Measurements from ENCODE around the gene FCN1. TPM values are rescaled to one million over a fixed set of nuclear protein-coding genes. Genes with fewer than 3 reads are reported as not detected.

The FCN1 gene
- total and polyA plus RNA-seq, 10 donors: 5.2 to 209 (median 44.9) TPM

DNA sequence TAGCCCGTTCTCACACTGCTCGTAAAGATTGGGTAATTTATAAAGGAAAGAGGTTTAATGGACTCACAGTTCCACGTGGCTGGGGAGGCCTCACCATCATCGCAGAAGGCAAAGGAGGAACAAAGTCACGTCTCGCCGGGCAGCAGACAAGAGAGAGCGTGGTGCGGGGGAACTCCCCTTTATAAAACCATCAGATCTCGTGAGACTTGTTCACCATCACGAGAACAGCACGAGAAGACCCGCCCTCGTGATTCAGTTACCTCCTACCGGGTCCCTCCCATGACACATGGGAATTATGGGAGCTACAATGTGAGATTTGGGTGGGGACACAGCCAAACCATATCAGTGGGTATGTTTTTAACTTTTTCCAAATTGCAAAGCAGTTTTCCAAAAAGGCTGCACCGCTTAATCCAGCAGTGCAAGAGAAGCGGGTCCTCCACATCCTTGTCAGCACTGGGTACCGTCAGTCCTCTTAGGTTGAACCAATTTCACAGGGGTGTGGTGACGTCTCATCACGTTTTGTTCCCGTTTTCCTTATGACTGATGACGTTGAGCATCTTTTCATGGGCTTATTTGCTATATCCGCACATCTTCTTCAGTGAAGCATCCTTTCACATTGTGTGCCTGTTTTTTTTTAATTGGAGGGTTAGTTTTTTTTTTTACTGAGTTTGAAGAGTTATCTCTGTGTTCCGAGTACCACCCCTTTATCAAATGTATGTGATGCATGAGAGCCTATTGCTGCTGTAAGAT lies 45.1 kb downstream of the FCN1 start:
- Histone ChIP-seq H3K27me3 (replicated peaks in 1 of 7) (peaks cover 0 to 17% (median 0%) of the 10 kb centered on the region in 7 donors), H3K27ac (no peak overlapping the region), H3K4me3 (no peak overlapping the region), H3K9me3 (peaks cover 0 to 6% (median 0%) of the 10 kb centered on the region in 8 donors), H3K36me3 (no peaks in the 10 kb centered on the region), H3K4me1 (no peaks in the 10 kb centered on the region)
- no peak for DNase-seq
- 77 to 83% (median 81%) methylated on average over 24 of the region's 24 CpGs for WGBS, 5 donors
- intact Hi-C loops (cut with DNase I; ENCODE audit: low total_unique reads): no loop called here
- TF ChIP-seq POLR2AphosphoS5 (IDR thresholded peaks at IDR 0.05): no peak
- TF ChIP-seq, protein P1, sequence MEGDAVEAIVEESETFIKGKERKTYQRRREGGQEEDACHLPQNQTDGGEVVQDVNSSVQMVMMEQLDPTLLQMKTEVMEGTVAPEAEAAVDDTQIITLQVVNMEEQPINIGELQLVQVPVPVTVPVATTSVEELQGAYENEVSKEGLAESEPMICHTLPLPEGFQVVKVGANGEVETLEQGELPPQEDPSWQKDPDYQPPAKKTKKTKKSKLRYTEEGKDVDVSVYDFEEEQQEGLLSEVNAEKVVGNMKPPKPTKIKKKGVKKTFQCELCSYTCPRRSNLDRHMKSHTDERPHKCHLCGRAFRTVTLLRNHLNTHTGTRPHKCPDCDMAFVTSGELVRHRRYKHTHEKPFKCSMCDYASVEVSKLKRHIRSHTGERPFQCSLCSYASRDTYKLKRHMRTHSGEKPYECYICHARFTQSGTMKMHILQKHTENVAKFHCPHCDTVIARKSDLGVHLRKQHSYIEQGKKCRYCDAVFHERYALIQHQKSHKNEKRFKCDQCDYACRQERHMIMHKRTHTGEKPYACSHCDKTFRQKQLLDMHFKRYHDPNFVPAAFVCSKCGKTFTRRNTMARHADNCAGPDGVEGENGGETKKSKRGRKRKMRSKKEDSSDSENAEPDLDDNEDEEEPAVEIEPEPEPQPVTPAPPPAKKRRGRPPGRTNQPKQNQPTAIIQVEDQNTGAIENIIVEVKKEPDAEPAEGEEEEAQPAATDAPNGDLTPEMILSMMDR (IDR thresholded peaks at IDR 0.05 in 8 of 11, conservative IDR thresholded peaks at IDR 0.05 in 3 of 11): no peak
- TF ChIP-seq POLR2A (IDR thresholded peaks at IDR 0.05): no peak

DNA sequence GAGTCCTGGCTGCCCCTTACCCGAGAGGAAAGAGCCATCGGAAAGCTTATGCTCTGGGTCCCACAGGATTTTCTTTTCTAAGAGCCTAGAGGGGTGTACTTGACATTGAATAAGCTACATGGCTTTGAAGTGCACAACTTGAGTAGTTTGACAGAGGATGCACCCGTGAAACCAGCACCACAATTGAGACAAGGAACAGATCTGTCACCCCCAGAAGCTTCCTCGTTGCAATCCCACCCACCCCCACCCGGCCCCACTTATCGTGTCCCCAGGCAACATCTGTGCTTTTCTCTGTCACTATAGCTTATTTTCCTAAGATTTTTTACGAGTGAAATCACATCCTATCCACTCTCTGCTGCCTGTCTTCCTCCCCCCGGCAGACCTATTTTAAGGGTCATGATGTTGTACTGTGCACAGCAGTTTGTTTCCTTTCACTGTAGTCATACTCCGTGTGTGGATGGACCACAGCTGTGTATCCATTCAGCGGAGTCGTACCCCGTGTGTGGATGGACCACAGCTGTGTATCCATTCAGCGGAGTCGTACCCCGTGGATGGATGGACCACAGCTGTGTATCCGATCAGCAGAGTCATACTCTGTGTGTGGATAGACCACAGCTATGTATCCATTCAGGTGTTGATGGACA lies 45.9 kb downstream of the FCN1 start:
- WGBS, 5 donors: 50 to 80% (median 70%) methylated on average over 16 of the region's 16 CpGs
- no peak overlapping the region for H3K27ac ChIP-seq
- H3K27me3 ChIP-seq (replicated peaks in 1 of 7): peaks cover 0 to 17% (median 0%) of the 10 kb centered on the region in 7 donors
- H3K4me3 ChIP-seq: no peak overlapping the region
- TF ChIP-seq POLR2A (IDR thresholded peaks at IDR 0.05): no peak
- H3K4me1 ChIP-seq: no peaks in the 10 kb centered on the region
- intact Hi-C loops (cut with DNase I; ENCODE audit: low total_unique reads): no loop called here
- H3K9me3 ChIP-seq: peaks cover 0 to 6% (median 0%) of the 10 kb centered on the region in 8 donors
- no peak for DNase-seq
- H3K36me3 ChIP-seq: no peaks in the 10 kb centered on the region

DNA sequence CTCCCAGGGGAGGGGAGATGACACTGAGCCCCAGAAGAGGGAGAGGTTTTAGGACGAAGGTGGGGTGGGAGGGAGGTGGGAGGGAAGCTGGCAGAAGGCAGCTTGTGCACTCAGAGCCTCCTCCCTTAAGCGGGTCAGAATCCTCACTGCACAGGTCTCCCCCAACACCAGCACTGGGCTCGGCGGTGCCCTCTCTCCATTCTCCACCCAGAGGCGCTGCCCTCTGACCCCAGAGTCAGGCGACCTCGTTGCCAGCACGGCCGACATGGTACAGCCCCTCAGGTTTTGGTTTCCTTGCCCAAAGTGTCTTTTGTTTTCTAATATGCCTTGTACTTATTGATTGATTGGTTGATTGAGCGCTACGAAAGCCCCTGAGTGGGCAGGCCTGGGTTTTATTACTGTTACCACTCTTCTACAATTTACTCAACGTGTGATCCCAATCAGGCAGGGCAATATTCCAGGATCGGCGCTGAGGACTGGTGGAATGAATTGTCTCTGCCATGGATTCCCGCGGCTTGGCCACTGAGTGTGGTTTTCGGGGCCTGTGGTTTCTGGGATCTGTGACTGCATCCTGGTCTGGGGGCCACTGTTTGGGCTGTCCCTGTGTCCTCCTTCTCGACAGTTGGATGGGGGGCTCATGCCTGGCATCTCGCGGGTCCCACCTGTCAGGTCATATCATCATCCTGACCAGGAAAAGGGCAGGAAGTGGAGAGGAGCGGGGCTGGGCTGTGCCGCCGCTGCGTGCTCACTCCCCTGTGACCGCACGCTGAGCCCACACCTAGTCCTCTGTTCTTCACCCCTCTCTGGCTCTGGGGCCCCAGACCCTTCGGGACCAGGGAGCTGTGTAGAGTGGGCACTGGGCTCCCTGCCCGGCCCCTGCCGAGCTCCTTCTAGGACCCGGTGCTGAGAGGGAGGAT lies 46.7 kb downstream of the FCN1 start:
- intact Hi-C loops (cut with DNase I; ENCODE audit: low total_unique reads): no loop called here
- WGBS, 5 donors: 72 to 85% (median 77%) methylated on average over 23 to 30 of the region's 30 CpGs
- no peaks in the 10 kb centered on the region for H3K4me1 ChIP-seq
- H3K9me3 ChIP-seq: peaks cover 0 to 6% (median 0%) of the 10 kb centered on the region in 8 donors
- TF ChIP-seq POLR2A (IDR thresholded peaks at IDR 0.05) (no peak), POLR2AphosphoS5 (IDR thresholded peaks at IDR 0.05) (no peak)
- DNase-seq: no peak
- no peak overlapping the region for H3K4me3 ChIP-seq
- no peak overlapping the region for H3K27ac ChIP-seq
- H3K36me3 ChIP-seq: no peaks in the 10 kb centered on the region
- peaks cover 0 to 17% (median 0%) of the 10 kb centered on the region in 7 donors for H3K27me3 ChIP-seq (replicated peaks in 1 of 7)

DNA sequence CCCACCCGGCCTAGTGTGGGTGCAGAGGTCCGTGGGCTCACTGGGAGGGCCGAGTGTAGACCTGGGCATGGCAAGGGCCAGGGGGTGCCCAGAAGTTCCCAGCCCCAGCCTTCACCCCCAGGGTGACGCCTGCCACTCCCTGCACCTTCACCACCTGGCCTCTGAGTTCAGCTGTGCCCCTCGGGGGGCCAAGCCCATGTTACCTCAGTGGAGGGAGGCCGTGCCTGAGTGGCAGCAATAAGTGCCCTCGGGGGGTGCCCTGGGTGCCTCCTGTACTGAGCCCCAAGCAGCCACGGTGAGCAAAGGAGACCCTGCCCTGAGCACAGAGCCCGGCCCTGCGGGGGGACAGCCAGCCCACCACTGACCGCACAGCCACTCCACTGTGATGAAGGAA lies 47.4 kb downstream of the FCN1 start:
- Histone ChIP-seq H3K27me3 (replicated peaks in 1 of 7) (peaks cover 0 to 17% (median 0%) of the 10 kb centered on the region in 7 donors), H3K4me1 (no peaks in the 10 kb centered on the region), H3K4me3 (no peak overlapping the region), H3K27ac (no peak overlapping the region), H3K9me3 (peaks cover 0 to 6% (median 0%) of the 10 kb centered on the region in 8 donors), H3K36me3 (no peaks in the 10 kb centered on the region)
- DNase-seq: no peak
- WGBS, 5 donors: 77 to 93% (median 89%) methylated on average over 11 of the region's 11 CpGs
- TF ChIP-seq, protein P1 (IDR thresholded peaks at IDR 0.05 in 8 of 11, conservative IDR thresholded peaks at IDR 0.05 in 3 of 11): no peak
- TF ChIP-seq POLR2A (IDR thresholded peaks at IDR 0.05) (no peak), POLR2AphosphoS5 (IDR thresholded peaks at IDR 0.05) (no peak)
- intact Hi-C loops (cut with DNase I; ENCODE audit: low total_unique reads): no loop called here

Measured in spleen (tissue), 11 donors.